ENCODE measurements around the gene FSTL5.

- no peak for TF ChIP-seq ARID2 (IDR thresholded peaks at IDR 0.05)
- TF ChIP-seq NFE2 (IDR thresholded peaks at IDR 0.05; ENCODE audit: low read depth): no peak
- TF ChIP-seq ZNF766 (CRISPR knock-in tag; conservative IDR thresholded peaks at IDR 0.05): no peak
- TF ChIP-seq JUN (IDR thresholded peaks at IDR 0.05; ENCODE audit: borderline replicate concordance, low read depth, low read length): no peak
- TF ChIP-seq JUN (CRISPR knock-in tag; IDR thresholded peaks at IDR 0.05; ENCODE audit: borderline replicate concordance): no peak
- no peak for TF ChIP-seq RCOR1 (IDR thresholded peaks at IDR 0.05; ENCODE audit: borderline replicate concordance in 1 of 2, low read depth in 2 of 2, low read length in 2 of 2)
- no peak for TF ChIP-seq ELF1 (tag; IDR thresholded peaks at IDR 0.05)
- TF ChIP-seq ZNF436 (CRISPR knock-in tag; IDR thresholded peaks at IDR 0.05): no peak
- TF ChIP-seq, protein P1, sequence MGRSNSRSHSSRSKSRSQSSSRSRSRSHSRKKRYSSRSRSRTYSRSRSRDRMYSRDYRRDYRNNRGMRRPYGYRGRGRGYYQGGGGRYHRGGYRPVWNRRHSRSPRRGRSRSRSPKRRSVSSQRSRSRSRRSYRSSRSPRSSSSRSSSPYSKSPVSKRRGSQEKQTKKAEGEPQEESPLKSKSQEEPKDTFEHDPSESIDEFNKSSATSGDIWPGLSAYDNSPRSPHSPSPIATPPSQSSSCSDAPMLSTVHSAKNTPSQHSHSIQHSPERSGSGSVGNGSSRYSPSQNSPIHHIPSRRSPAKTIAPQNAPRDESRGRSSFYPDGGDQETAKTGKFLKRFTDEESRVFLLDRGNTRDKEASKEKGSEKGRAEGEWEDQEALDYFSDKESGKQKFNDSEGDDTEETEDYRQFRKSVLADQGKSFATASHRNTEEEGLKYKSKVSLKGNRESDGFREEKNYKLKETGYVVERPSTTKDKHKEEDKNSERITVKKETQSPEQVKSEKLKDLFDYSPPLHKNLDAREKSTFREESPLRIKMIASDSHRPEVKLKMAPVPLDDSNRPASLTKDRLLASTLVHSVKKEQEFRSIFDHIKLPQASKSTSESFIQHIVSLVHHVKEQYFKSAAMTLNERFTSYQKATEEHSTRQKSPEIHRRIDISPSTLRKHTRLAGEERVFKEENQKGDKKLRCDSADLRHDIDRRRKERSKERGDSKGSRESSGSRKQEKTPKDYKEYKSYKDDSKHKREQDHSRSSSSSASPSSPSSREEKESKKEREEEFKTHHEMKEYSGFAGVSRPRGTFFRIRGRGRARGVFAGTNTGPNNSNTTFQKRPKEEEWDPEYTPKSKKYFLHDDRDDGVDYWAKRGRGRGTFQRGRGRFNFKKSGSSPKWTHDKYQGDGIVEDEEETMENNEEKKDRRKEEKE (IDR thresholded peaks at IDR 0.05; ENCODE audit: borderline replicate concordance in 1 of 2, control insufficient read depth in 1 of 2, low read depth in 2 of 2, low read length in 1 of 2): no peak
- no peak for TF ChIP-seq PCBP1 (IDR thresholded peaks at IDR 0.05; ENCODE audit: low read depth, low read length, poor library complexity, severe bottlenecking)
- TF ChIP-seq KAT7 (CRISPR knock-in tag; IDR thresholded peaks at IDR 0.05; ENCODE audit: borderline replicate concordance): no peak
- TF ChIP-seq EP300 (IDR thresholded peaks at IDR 0.05; ENCODE audit: low read length): no peak
Measured at GRCh38 chr4:161657616-161658015, 506.2 kb downstream of the FSTL5 start.
